GM15510 (cell line): Measurements from ENCODE around the gene SEMA4A.

Experiments used
- POLR2A ChIP-seq: IDR thresholded peaks from 3 replicates; pipeline ENCODE4 v1.6.1; 2011; ENCODE audit warnings: borderline replicate concordance; ENCODE audit not compliant: insufficient read length; ENCODE audit errors: extremely low read depth

The SEMA4A gene

GRCh38 chr1:156126043-156126629 is 27.2 kb upstream of the SEMA4A start:
- no peak for TF ChIP-seq POLR2A

GRCh38 chr1:156126630-156127534 is 26.5 kb upstream of the SEMA4A start:
- TF ChIP-seq POLR2A = no peak

GRCh38 chr1:156128308-156128653 is 25.1 kb upstream of the SEMA4A start:
- TF ChIP-seq POLR2A = no peak

- TF ChIP-seq POLR2A = no peak
Observed at GRCh38 chr1:156128654-156129597, 24.5 kb upstream of the SEMA4A start.

- no peak for TF ChIP-seq POLR2A
Observed at GRCh38 chr1:156129687-156130577, 23.5 kb upstream of the SEMA4A start.

GRCh38 chr1:156130578-156130942 is 22.8 kb upstream of the SEMA4A start:
- no peak for TF ChIP-seq POLR2A

- TF ChIP-seq POLR2A = no peak
Observed at GRCh38 chr1:156134716-156135435, 18.5 kb upstream of the SEMA4A start.

- TF ChIP-seq POLR2A = no peak
Observed at GRCh38 chr1:156135930-156136871, 17.2 kb upstream of the SEMA4A start.

GRCh38 chr1:156136970-156137483 is 16.4 kb upstream of the SEMA4A start:
- TF ChIP-seq POLR2A = no peak

GRCh38 chr1:156138458-156138867 is 14.9 kb upstream of the SEMA4A start:
- TF ChIP-seq POLR2A = no peak

GRCh38 chr1:156140879-156141707 is 12.3 kb upstream of the SEMA4A start:
- TF ChIP-seq POLR2A = no peak

- TF ChIP-seq POLR2A = no peak
Observed at GRCh38 chr1:156143765-156144489, 9.5 kb upstream of the SEMA4A start.
